ENCODE results near the gene MAPK11. TPM values are rescaled to one million over a fixed set of nuclear protein-coding genes. Genes with fewer than 3 reads are reported as not detected.

MAPK11 gene
- total RNA-seq, 1 donor from 2014 or later, result 11.3 TPM

GRCh38 chr22:50233223-50233622, 37.0 kb downstream of the MAPK11 start:
- no peaks in the 10 kb centered on the region for H3K27me3 Mint-ChIP-seq
- H3K9me3 Mint-ChIP-seq, result no peaks in the 10 kb centered on the region
- peaks cover 4% of the 10 kb centered on the region for H3K4me1 Mint-ChIP-seq
- no peak for TF ChIP-seq CTCF (IDR thresholded peaks at IDR 0.05)
- peaks cover 63% of the 10 kb centered on the region for H3K36me3 Mint-ChIP-seq (ENCODE audit: low read depth)
- intact Hi-C loops (cut with micrococcal nuclease), result no loop called here
- DNase-seq (no peak), ATAC-seq (ENCODE audit: low read depth) (no peak)
- ChIA-PET POLR2A (interaction anchor here (1.2 kb wide), 1 partner anchor 13 kb away, joined by 4 read pairs; no protein-coding TSS in a partner anchor), CTCF (no interaction called here)
- H3K27ac Mint-ChIP-seq, result no peak overlapping the region
- H3K4me3 Mint-ChIP-seq, result no peak overlapping the region

GRCh38 chr22:50232481-50233151, 37.6 kb downstream of the MAPK11 start:
- ChIA-PET CTCF (no interaction called here), POLR2A (interaction anchor here (1.2 kb wide), 1 partner anchor 14 kb away, joined by 4 read pairs; no protein-coding TSS in a partner anchor)
- peaks cover 4% of the 10 kb centered on the region for H3K4me1 Mint-ChIP-seq
- no peak overlapping the region for H3K27ac Mint-ChIP-seq
- H3K9me3 Mint-ChIP-seq, result no peaks in the 10 kb centered on the region
- DNase-seq, result no peak
- ATAC-seq (ENCODE audit: low read depth), result no peak
- intact Hi-C loops (cut with micrococcal nuclease), result no loop called here
- H3K4me3 Mint-ChIP-seq, result no peak overlapping the region
- H3K27me3 Mint-ChIP-seq, result no peaks in the 10 kb centered on the region
- peaks cover 59% of the 10 kb centered on the region for H3K36me3 Mint-ChIP-seq (ENCODE audit: low read depth)
- no peak for TF ChIP-seq CTCF (IDR thresholded peaks at IDR 0.05)

GRCh38 chr22:50229370-50229769, 40.8 kb downstream of the MAPK11 start:
- H3K27me3 Mint-ChIP-seq, result no peaks in the 10 kb centered on the region
- intact Hi-C loops (cut with micrococcal nuclease), result no loop called here
- no peak for ATAC-seq (ENCODE audit: low read depth)
- POLR2A ChIA-PET, result no interaction called here
- no peaks in the 10 kb centered on the region for H3K4me1 Mint-ChIP-seq
- no peak overlapping the region for H3K4me3 Mint-ChIP-seq
- H3K27ac Mint-ChIP-seq, result no peak overlapping the region
- DNase-seq, result no peak
- H3K36me3 Mint-ChIP-seq (ENCODE audit: low read depth), result peaks cover 62% of the 10 kb centered on the region
- CTCF ChIA-PET, result no interaction called here
- no peaks in the 10 kb centered on the region for H3K9me3 Mint-ChIP-seq
- TF ChIP-seq CTCF (IDR thresholded peaks at IDR 0.05), result no peak

GRCh38 chr22:50228366-50228765, 41.8 kb downstream of the MAPK11 start:
- intact Hi-C loops (cut with micrococcal nuclease), result no loop called here
- Mint-ChIP-seq H3K27ac (no peak overlapping the region), H3K4me1 (no peaks in the 10 kb centered on the region), H3K36me3 (ENCODE audit: low read depth) (peaks cover 61% of the 10 kb centered on the region), H3K4me3 (no peak overlapping the region), H3K9me3 (no peaks in the 10 kb centered on the region), H3K27me3 (no peaks in the 10 kb centered on the region)
- no peak for TF ChIP-seq CTCF (IDR thresholded peaks at IDR 0.05)
- CTCF ChIA-PET, result no interaction called here
- DNase-seq, result no peak
- POLR2A ChIA-PET, result no interaction called here
- no peak for ATAC-seq (ENCODE audit: low read depth)

GRCh38 chr22:50227579-50228215, 42.5 kb downstream of the MAPK11 start:
- no peaks in the 10 kb centered on the region for H3K27me3 Mint-ChIP-seq
- no peak for DNase-seq
- intact Hi-C loops (cut with micrococcal nuclease), result no loop called here
- ATAC-seq (ENCODE audit: low read depth), result no peak
- no peak overlapping the region for H3K27ac Mint-ChIP-seq
- no peaks in the 10 kb centered on the region for H3K4me1 Mint-ChIP-seq
- CTCF ChIA-PET, result no interaction called here
- H3K36me3 Mint-ChIP-seq (ENCODE audit: low read depth), result peaks cover 60% of the 10 kb centered on the region
- no peak overlapping the region for H3K4me3 Mint-ChIP-seq
- no peaks in the 10 kb centered on the region for H3K9me3 Mint-ChIP-seq
- POLR2A ChIA-PET, result no interaction called here
- no peak for TF ChIP-seq CTCF (IDR thresholded peaks at IDR 0.05)

Measured in activated B cell treated with CpG ODN at 0.5 μM for 24 hours (primary cell).